Stimulated activated CD8-positive, alpha-beta memory T cell treated with anti-CD3 and anti-CD28 coated beads, Interleukin-2, amount 100 ng/mL, for 1 hour (primary cell): Measurements from ENCODE around the gene TECTB.
A peak's percentile ranks its signal among the peaks of the same experiment; 100 is the strongest.

ENCODE experiments used
- DNase-seq, 2 donors: peaks; one replicate each; pipeline ENCODE4 v3.0.0-alpha.2; 2020; ENCODE audit warnings: low read depth in 2 of 2

Gene TECTB

GRCh38 chr10:112307358-112308124 is 24.3 kb downstream of the TECTB start:
- no peak for DNase-seq

GRCh38 chr10:112308125-112308502 is 24.9 kb downstream of the TECTB start:
- no peak for DNase-seq

GRCh38 chr10:112311481-112311880 is 28.3 kb downstream of the TECTB start:
- no peak for DNase-seq

GRCh38 chr10:112313234-112313633 is 30.0 kb downstream of the TECTB start:
- no peak for DNase-seq

- no peak for DNase-seq
Measured at GRCh38 chr10:112313911-112314310, 30.7 kb downstream of the TECTB start.

- DNase-seq: peak; percentile 31 to 58
Measured at GRCh38 chr10:112314822-112315474, 31.7 kb downstream of the TECTB start.

GRCh38 chr10:112327678-112328077 is 44.5 kb downstream of the TECTB start:
- DNase-seq: no peak

GRCh38 chr10:112330162-112330561 is 47.0 kb downstream of the TECTB start:
- DNase-seq: no peak

- no peak for DNase-seq
Measured at GRCh38 chr10:112330607-112331160, 47.5 kb downstream of the TECTB start.

- DNase-seq: no peak
Measured at GRCh38 chr10:112332022-112332421, 48.8 kb downstream of the TECTB start.

- DNase-seq: no peak
Measured at GRCh38 chr10:112332509-112333228, 49.5 kb downstream of the TECTB start.

GRCh38 chr10:112333452-112333851 is 50.3 kb downstream of the TECTB start:
- no peak for DNase-seq

GRCh38 chr10:112335111-112335867 is 52.1 kb downstream of the TECTB start:
- no peak for DNase-seq

GRCh38 chr10:112335868-112336265 is 52.7 kb downstream of the TECTB start:
- no peak for DNase-seq

- no peak for DNase-seq
Measured at GRCh38 chr10:112336556-112337201, 53.5 kb downstream of the TECTB start.

- no peak for DNase-seq
Measured at GRCh38 chr10:112338957-112339356, 55.8 kb downstream of the TECTB start.

- DNase-seq: no peak
Measured at GRCh38 chr10:112340601-112341000, 57.4 kb downstream of the TECTB start.

GRCh38 chr10:112343056-112343806 is 60.0 kb downstream of the TECTB start:
- no peak for DNase-seq

- DNase-seq: no peak
Measured at GRCh38 chr10:112344261-112344660, 61.1 kb downstream of the TECTB start.

- DNase-seq: no peak
Measured at GRCh38 chr10:112345202-112345601, 62.0 kb downstream of the TECTB start.
